KG1 (cell line): Measurements from ENCODE around the gene IGSF3.
"Not testable (repeated sequence)": the region's sequence is repeated elsewhere in the genome, so short reads cannot be mapped to it uniquely, and the experiment has no call there.

Experiments
- DNase-seq: peaks from one replicate; lab custom pipeline; 2025; lab: John Stamatoyannopoulos, UW

IGSF3 gene

GRCh38 chr1:116574581-116575291, 92.8 kb downstream of the IGSF3 start:
- DNase-seq = peak; percentile 37

DNA sequence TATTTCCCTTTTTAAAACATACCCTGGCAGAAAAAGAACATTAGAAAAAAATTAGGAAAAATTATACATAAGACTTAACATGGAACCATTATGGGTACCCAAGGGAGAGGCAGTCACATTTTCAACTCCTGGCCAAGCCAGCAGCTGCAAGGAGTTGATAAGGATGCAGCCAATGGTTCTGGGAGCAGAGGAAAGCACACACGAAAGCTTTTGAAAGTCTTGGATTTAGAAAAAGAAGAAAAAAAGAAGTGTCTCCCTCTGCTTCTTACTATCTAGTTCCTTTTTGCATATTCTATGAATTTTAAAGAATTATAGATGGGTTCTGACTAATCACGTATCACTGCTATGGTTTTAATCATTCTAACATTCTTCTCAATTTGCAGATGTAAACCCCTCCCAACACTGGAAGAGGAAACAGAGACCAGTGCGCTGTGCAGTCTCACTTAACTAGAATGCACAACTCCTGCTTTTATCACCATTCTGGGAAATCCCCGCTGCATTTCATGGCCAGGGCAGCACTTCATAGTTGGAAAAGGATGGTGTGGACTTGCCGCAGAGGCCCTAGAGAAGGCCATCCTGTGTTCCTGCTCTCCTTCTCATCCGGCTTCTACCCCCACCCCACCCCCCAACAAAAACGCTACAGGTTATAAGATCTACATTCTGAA, 94.0 kb downstream of the IGSF3 start:
- DNase-seq = no peak

DNA sequence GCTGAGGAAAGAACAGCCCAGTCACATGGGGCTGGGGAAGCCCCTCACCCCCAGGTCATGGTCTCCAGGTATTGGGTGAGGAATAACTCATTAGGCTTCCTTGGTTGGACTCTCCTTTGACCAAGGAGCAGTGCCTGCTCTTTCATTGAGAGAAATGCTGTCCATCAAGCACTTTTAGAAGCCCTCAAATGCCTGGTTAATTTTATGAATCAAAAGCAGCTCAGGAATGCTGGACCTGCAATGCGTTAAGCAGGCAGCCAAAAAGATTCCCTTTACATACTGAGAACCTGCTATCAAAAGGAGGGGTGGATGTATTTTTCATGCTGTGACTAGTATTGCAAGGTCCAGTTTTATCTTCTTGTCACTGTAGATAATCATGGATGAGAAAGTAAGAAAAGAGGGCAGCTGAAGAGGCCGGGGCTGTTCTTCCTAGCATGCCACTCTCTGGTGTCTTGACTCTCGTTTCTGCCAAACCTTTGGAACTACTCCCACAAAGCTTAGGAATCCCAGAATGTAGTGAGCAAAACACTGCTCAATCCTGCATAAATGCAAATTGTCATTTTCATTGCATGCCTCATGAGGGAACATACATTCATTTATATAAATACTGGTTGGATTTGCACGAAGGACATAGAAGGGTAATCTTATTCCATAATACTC, 94.6 kb downstream of the IGSF3 start:
- no peak for DNase-seq

GRCh38 chr1:116572099-116572498, 95.4 kb downstream of the IGSF3 start:
- no peak for DNase-seq

GRCh38 chr1:116571215-116571919, 96.2 kb downstream of the IGSF3 start:
- DNase-seq = no peak

DNA sequence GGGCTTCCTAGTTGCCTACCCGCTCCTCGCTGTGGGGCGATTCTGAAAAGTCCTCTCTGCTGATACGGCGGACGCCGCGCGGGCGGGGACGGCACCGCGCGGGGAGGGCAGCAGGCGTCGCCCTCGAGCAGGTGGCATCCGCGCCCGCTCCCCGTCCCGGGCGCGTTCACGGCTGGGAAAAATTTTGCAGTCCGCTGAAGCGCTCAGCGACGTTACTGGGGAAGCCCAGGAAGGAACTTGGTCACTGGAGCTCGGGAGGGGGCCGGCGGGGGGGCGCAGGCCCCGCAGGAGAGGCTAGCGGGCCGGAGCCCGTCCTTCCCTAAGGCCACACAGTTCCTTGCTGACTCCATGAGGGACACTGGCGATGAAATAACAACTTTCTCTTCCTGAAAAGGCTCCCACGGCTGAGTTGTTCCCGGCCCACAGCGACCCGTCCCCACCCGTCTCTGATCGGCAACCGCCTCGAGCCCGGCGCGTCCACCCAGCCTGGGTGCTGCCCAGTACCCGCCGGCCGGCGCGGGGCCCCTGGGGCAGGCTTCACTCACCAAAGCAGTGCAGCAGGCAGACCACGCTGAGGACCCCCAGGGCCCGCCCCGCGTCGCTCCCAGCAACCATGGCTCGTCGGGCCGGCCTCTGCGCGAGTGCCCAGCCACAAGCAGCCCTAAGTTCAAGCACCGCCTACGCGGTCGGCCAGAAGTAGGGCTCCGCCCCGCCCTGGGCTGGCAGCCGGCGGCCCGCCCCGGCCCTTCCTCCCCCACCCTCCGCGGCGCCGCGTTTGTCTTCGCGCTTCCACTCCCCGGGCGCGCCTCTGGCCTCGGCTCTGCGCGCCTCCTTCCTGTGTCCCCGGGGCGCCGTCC, 96.9 kb downstream of the IGSF3 start, which contains the start of gene CD58:
Gene CD58, minus strand, starts transcription at position 669 of the 857 bp plus-strand sequence. Its CDS starts 54 bp downstream, at position 615.
- DNase-seq = peak; percentile 73

- no peak for DNase-seq
Observed at GRCh38 chr1:116569776-116570357, 97.7 kb downstream of the IGSF3 start.

GRCh38 chr1:116569381-116569670, 98.2 kb downstream of the IGSF3 start:
- DNase-seq = no peak

GRCh38 chr1:116568662-116569380, 98.7 kb downstream of the IGSF3 start:
- DNase-seq = no peak

DNA sequence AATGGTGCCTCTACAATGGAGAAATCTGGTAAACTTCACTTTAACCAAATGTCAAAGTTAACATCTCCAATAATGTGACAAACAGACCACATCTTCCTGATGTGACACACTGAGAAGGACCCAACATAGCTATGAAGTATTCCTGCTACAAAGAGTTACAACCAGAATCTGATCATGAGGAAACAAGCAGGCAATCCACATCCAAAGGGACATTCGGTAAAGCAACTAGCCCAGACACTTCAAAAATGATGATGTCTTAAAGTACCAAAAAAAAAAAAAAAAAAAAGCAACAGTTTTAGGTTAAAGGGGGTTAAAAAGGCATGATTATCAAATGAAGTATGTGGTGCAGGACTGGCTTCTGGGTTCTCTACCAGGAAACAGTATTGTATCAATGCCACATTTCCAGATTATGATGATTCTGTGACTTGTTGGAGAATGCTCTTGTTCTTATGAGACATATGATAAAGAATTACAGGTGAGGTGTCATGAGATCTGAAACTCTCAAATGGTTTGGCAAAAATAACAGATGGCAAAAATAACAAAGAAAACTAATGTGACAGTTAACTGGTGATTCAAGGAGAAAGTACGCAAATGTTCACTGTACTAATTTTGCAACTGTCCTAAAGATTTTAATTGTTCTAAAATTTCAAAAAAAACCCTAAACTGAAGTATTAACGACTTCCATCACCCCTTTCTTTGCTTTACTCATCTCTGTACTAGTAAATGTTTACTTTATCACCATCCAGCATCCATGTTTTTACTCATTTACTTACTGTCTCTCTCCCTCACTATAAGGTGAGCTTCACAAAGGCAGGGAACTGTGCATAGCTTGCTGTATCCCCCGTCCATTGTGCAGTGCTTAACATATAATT, 99.5 kb downstream of the IGSF3 start:
- no peak for DNase-seq

DNA sequence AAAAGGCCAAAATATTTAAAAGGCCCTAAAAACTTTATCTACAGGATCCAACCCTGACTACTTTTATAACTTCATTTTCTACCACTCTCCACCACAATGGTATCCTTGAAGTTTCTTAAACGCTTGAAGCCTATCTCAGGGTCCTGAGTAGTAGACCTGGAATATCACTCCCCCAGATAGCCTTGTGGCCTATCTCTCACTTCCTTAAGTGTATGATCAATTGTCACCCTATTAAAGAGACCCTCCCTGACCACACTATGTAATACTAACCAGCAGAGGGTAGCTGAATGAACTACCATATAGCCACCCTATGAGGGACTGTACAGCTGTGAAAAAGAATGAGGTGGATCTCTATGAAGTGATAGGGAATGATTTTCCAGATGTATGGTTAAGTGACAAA, 102.3 kb downstream of the IGSF3 start:
- no peak for DNase-seq

- no peak for DNase-seq
Observed at GRCh38 chr1:116564426-116564825, 103.1 kb downstream of the IGSF3 start.

DNA sequence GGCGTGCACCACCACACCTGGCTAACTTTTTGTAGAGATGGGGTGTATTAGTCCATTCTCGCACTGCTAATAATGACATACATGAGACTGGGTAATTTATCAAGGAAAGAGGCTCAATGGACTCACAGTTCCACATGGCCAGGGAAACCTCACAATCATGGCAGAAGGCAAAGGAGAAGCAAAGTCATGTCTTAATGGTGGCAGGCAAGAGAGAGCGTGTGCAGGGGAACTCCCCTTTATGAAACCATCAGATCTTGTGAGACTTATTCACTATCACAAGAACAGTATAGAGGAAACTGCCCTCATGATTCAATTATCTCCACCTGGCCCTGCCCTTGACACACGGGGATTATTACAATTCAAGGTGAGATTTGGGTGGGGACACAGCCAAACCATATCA, 105.1 kb downstream of the IGSF3 start:
- DNase-seq = not testable (repeated sequence)

- no peak for DNase-seq
Observed at GRCh38 chr1:116561563-116561962, 106.0 kb downstream of the IGSF3 start.

DNA sequence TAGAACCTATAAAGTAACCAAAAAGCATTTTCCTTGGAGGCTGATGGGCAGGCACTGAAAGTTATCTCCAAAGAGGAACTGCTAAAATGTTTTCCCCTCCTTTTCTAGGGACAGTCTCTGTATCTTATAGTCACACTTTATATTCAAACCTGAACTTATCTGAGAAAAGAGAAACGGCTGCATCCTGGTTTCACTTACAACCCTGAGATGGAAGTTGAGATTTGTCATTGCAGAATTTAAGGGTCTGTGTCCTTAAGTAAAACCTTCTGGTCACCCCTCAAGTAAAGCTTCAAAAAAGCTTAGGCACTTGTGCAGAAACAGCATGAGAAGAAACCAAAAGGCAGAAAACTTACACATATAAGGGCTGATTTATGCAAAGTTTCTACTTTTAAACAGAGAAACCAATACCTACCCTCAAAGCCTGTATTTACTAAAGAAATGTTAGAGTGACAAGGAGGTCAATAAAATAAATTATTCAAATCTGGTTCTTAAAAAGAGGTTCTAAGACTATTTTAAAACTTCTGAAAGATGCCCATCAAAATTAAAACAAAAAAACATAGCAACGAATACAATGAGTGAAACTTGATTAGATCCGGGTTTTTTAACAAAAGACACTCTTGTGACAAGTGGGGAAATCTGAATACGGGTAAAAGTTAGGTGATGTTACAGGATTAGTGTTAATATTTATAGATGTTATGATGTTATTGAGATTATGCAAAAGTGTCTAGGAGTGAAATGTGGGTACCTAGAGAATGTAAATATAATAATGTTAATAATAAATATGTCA, 106.6 kb downstream of the IGSF3 start:
- no peak for DNase-seq

DNA sequence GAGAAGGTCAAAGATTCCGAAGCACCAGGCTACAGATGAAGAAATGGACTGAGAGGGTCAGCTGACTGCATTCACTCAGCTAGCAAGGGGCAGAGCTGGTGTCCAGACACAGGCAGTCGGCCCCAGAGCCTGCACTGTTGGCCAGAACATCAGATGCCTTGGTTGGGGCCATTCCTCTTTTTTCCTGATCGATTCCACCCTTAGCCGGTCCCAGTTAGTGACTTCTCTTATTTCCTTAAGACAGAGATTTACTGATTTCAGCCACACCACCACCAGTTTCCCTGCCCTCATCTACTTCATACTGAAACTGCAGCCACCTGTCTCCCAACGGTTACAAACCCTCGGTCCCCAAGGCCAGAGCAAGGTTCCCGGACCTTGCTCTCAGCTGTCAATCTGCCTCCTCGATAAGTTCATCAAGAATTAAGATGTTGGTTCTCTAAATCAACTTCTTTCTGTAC, 108.2 kb downstream of the IGSF3 start:
- DNase-seq = no peak

- DNase-seq = no peak
Observed at GRCh38 chr1:116558571-116558970, 109.0 kb downstream of the IGSF3 start.

DNA sequence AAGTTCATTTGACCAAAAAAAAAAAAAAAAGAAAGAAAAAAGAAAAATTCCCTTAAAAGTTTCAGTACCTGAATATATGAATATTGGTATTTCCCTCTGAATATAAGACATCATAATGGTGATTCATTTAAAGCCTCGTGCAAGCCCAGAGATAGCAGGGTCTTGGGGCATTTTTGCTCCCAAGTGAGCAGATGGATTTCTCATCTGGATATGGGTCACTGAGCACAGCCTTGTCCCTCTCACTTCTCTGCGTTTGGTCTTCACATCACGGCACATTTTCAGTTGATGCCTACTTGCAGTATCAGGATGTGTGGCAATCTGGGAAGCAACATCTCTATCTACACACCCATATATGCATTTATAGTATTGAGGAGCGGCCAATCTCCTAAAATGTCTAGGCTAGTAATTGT, 109.4 kb downstream of the IGSF3 start:
- DNase-seq = no peak
